ENCODE results near the gene STX1A.
"Not testable (repeated sequence)": the region's sequence is repeated elsewhere in the genome, so short reads cannot be mapped to it uniquely, and the experiment has no call there.

Gene STX1A

GRCh38 chr7:73717991-73718405 is 1.5 kb downstream of the STX1A start:
- H3K9ac ChIP-seq, result peak overlapping the region in 7 of 11 experiments; percentile 21 to 80 (median 69); a peak in 7 of 22 replicates
- H4K20me1 ChIP-seq, result peaks cover 46 to 94% (median 72%) of the 10 kb centered on the region in 11 experiments; a peak in 21 of 22 replicates
- no peaks in the 10 kb centered on the region; a peak in 2 of 22 replicates for H3K36me3 ChIP-seq
- peak overlapping the region in 8 of 11 experiments; percentile 14 to 79 (median 39); a peak in 12 of 22 replicates for H3K27ac ChIP-seq
- peaks cover 72 to 95% (median 82%) of the 10 kb centered on the region in 11 experiments for H3K27me3 ChIP-seq
- H3K4me3 ChIP-seq, result peak overlapping the region; percentile 61 to 95 (median 70)
- H3K4me1 ChIP-seq, result peaks cover 45 to 81% (median 70%) of the 10 kb centered on the region in 10 experiments
- H3K4me2 ChIP-seq, result peak overlapping the region; percentile 99 to 100 (median 100)
- peak in 5 of 11 experiments; percentile 19 to 78 (median 54); a peak in 7 of 22 replicates for TF ChIP-seq Cebpa-rat (IDR thresholded peaks at IDR 0.05)
- no peaks in the 10 kb centered on the region for H3K9me3 ChIP-seq (replicated peaks in 1 of 11)

- Histone ChIP-seq H3K9ac (peak overlapping the region in 6 of 11 experiments; percentile 16 to 77 (median 34); a peak in 8 of 22 replicates), H3K4me3 (peak overlapping the region in 6 of 10 experiments; percentile 16 to 95 (median 56); a peak in 7 of 20 replicates), H3K36me3 (no peaks in the 10 kb centered on the region; a peak in 2 of 22 replicates), H3K4me2 (peak overlapping the region; percentile 99 to 100 (median 100)), H3K27ac (peak overlapping the region in 8 of 11 experiments; percentile 14 to 66 (median 39); a peak in 13 of 22 replicates), H3K4me1 (peaks cover 45 to 83% (median 70%) of the 10 kb centered on the region in 10 experiments), H3K27me3 (peaks cover 80 to 95% (median 88%) of the 10 kb centered on the region in 11 experiments), H3K9me3 (replicated peaks in 1 of 11) (no peaks in the 10 kb centered on the region), H4K20me1 (peaks cover 53 to 97% (median 80%) of the 10 kb centered on the region in 11 experiments)
- no peak for TF ChIP-seq Cebpa-rat (IDR thresholded peaks at IDR 0.05)
Observed at GRCh38 chr7:73717025-73717807, 2.3 kb downstream of the STX1A start.

- Histone ChIP-seq H3K4me3 (peak overlapping the region in 2 of 10 experiments; percentile 13 to 36; a peak in 4 of 20 replicates), H3K36me3 (no peaks in the 10 kb centered on the region; a peak in 2 of 22 replicates), H3K4me1 (peaks cover 45 to 83% (median 67%) of the 10 kb centered on the region in 10 experiments), H3K9me3 (replicated peaks in 1 of 11) (no peaks in the 10 kb centered on the region), H4K20me1 (peaks cover 62 to 97% (median 83%) of the 10 kb centered on the region in 11 experiments), H3K27ac (peak overlapping the region in 5 of 11 experiments; percentile 2 to 45 (median 15); a peak in 5 of 22 replicates), H3K9ac (peak overlapping the region in 1 of 11 experiments; percentile 31; a peak in 3 of 22 replicates), H3K27me3 (peaks cover 82 to 95% (median 88%) of the 10 kb centered on the region in 11 experiments), H3K4me2 (peak overlapping the region; percentile 73 to 100 (median 87))
- TF ChIP-seq Cebpa-rat (IDR thresholded peaks at IDR 0.05), result no peak
Observed at GRCh38 chr7:73716318-73716890, 3.1 kb downstream of the STX1A start.

GRCh38 chr7:73715648-73716317 is 3.7 kb downstream of the STX1A start:
- peaks cover 65 to 97% (median 85%) of the 10 kb centered on the region in 11 experiments for H4K20me1 ChIP-seq

GRCh38 chr7:73713319-73713718 is 6.2 kb downstream of the STX1A start:
- not testable (repeated sequence) for H3K4me3 ChIP-seq; H3K9ac ChIP-seq; H3K4me2 ChIP-seq; H3K36me3 ChIP-seq; H3K9me3 ChIP-seq (replicated peaks in 1 of 11); H3K27ac ChIP-seq
- Histone ChIP-seq H3K4me1 (peaks cover 38 to 77% (median 65%) of the 10 kb centered on the region in 10 experiments), H3K27me3 (peaks cover 66 to 97% (median 76%) of the 10 kb centered on the region in 11 experiments), H4K20me1 (peaks cover 79 to 100% (median 96%) of the 10 kb centered on the region in 11 experiments)

More at GRCh38 chr7:73715648-73716317, 3.7 kb downstream of the STX1A start:
- Histone ChIP-seq H3K9me3 (replicated peaks in 1 of 11) (no peaks in the 10 kb centered on the region), H3K27ac (peak overlapping the region in 5 of 11 experiments; percentile 2 to 45 (median 15); a peak in 5 of 22 replicates), H3K4me2 (peak overlapping the region; percentile 73 to 100 (median 87)), H3K9ac (peak overlapping the region in 3 of 11 experiments; percentile 4 to 31 (median 15); a peak in 3 of 22 replicates), H3K27me3 (peaks cover 82 to 95% (median 88%) of the 10 kb centered on the region in 11 experiments), H3K36me3 (no peaks in the 10 kb centered on the region; a peak in 2 of 22 replicates), H3K4me1 (peaks cover 45 to 81% (median 66%) of the 10 kb centered on the region in 10 experiments), H3K4me3 (peak overlapping the region in 1 of 10 experiments; percentile 36; a peak in 3 of 20 replicates)
- TF ChIP-seq Cebpa-rat (IDR thresholded peaks at IDR 0.05), result peak in 3 of 11 experiments; percentile 33 to 62 (median 38); a peak in 2 of 22 replicates

GRCh38 chr7:73712773-73713172 is 6.7 kb downstream of the STX1A start:
- Histone ChIP-seq H3K27me3 (peaks cover 64 to 97% (median 74%) of the 10 kb centered on the region in 11 experiments), H3K36me3 (no peaks in the 10 kb centered on the region; a peak in 2 of 22 replicates), H3K4me2 (peak overlapping the region in 1 of 11 experiments; percentile 14; a peak in 1 of 22 replicates), H3K4me1 (peaks cover 34 to 78% (median 65%) of the 10 kb centered on the region in 10 experiments), H4K20me1 (peaks cover 75 to 99% (median 94%) of the 10 kb centered on the region in 11 experiments), H3K9me3 (replicated peaks in 1 of 11) (no peaks in the 10 kb centered on the region), H3K27ac (no peak overlapping the region), H3K9ac (no peak overlapping the region), H3K4me3 (no peak overlapping the region)
- TF ChIP-seq Cebpa-rat (IDR thresholded peaks at IDR 0.05), result no peak

- peak overlapping the region in 10 of 11 experiments; percentile 10 to 98 (median 92); a peak in 18 of 22 replicates for H3K4me2 ChIP-seq
- H3K9me3 ChIP-seq (replicated peaks in 1 of 11), result no peaks in the 10 kb centered on the region
- H3K36me3 ChIP-seq, result no peaks in the 10 kb centered on the region; a peak in 2 of 22 replicates
- peaks cover 34 to 99% (median 40%) of the 10 kb centered on the region in 11 experiments for H3K27me3 ChIP-seq
- no peak overlapping the region for H3K27ac ChIP-seq
- H3K4me3 ChIP-seq, result no peak overlapping the region
- peaks cover 44 to 96% (median 88%) of the 10 kb centered on the region in 11 experiments for H4K20me1 ChIP-seq
- TF ChIP-seq Cebpa-rat (IDR thresholded peaks at IDR 0.05), result no peak
- peaks cover 38 to 80% (median 69%) of the 10 kb centered on the region in 10 experiments for H3K4me1 ChIP-seq
- peak overlapping the region in 2 of 11 experiments; percentile 15 to 47; a peak in 1 of 22 replicates for H3K9ac ChIP-seq
Observed at GRCh38 chr7:73708961-73709549, 10.4 kb downstream of the STX1A start.

Measured in BLaER1 treated with 17β-estradiol and CSF1 and Interleukin-3, amounts not matched to agents 10 nM and 100 nM (cell line).